MM.1S (cell line): ENCODE results near the gene ANKRD60.

Experiments
- DNase-seq: peaks from one replicate; pipeline ENCODE4 v3.0.0-alpha.2; 2015
- H2AFZ ChIP-seq: fragments of 300-600 bp; sonication (generic); 2 replicates; pipeline ENCODE4 v1.6.0; 2016; ENCODE audit warnings: antibody characterized with exemption, low read length
- H3F3A ChIP-seq: fragments of 300-600 bp; sonication (generic); 2 replicates; pipeline ENCODE4 v1.6.1; 2016; ENCODE audit warnings: mild to moderate bottlenecking, antibody characterized with exemption, low read length, moderate library complexity, mixed read lengths; ENCODE audit not compliant: insufficient read depth
- H3K27ac ChIP-seq: fragments of 300-600 bp; sonication (generic); 2 replicates; pipeline ENCODE4 v1.5.1; 2016; ENCODE audit warnings: mild to moderate bottlenecking, low read length
- H3K27me3 ChIP-seq: fragments of 300-600 bp; sonication (generic); replicated peaks from 2 replicates; pipeline ENCODE4 v1.6.0; 2016; ENCODE audit warnings: low read length; ENCODE audit not compliant: insufficient read depth
- H3K36me3 ChIP-seq: fragments of 300-600 bp; sonication (generic); replicated peaks from 2 replicates; pipeline ENCODE4 v1.6.1; 2016; ENCODE audit warnings: mild to moderate bottlenecking, low read length, mixed read lengths; ENCODE audit not compliant: insufficient read depth
- H3K4me1 ChIP-seq: fragments of 300-600 bp; sonication (generic); 2 replicates; pipeline ENCODE4 v1.6.1; 2016; ENCODE audit warnings: low read length, mixed read lengths
- H3K4me2 ChIP-seq: fragments of 300-600 bp; sonication (generic); 2 replicates; pipeline ENCODE4 v1.6.0; 2016; ENCODE audit warnings: low read depth, low read length
- H3K4me3 ChIP-seq: fragments of 300-600 bp; sonication (generic); 2 replicates; pipeline ENCODE4 v1.5.1; 2016; ENCODE audit warnings: low read length, mixed read lengths
- H3K79me2 ChIP-seq: fragments of 300-600 bp; sonication (generic); 2 replicates; pipeline ENCODE4 v1.6.1; 2016; ENCODE audit warnings: mixed run types, low read length, mixed read lengths
- H3K9ac ChIP-seq: fragments of 300-600 bp; sonication (generic); 2 replicates; pipeline ENCODE4 v1.6.1; 2016; ENCODE audit warnings: low read length, mixed read lengths
- H3K9me2 ChIP-seq: fragments of 300-600 bp; sonication (generic); replicated peaks from 2 replicates; pipeline ENCODE4 v1.6.1; 2016; ENCODE audit warnings: mild to moderate bottlenecking, low read length, mixed read lengths; ENCODE audit not compliant: insufficient read depth
- H3K9me3 ChIP-seq: fragments of 300-600 bp; sonication (generic); replicated peaks from 2 replicates; pipeline ENCODE4 v1.6.1; 2016; ENCODE audit warnings: mild to moderate bottlenecking, low read length, mixed read lengths; ENCODE audit not compliant: insufficient read depth
- H4K20me1 ChIP-seq: fragments of 300-600 bp; sonication (generic); 2 replicates; pipeline ENCODE4 v1.6.1; 2016; ENCODE audit warnings: mild to moderate bottlenecking, low read length, moderate library complexity, mixed read lengths; ENCODE audit not compliant: insufficient read depth
- CTCF ChIP-seq: fragments of 300-600 bp; sonication (generic); IDR thresholded peaks from 2 replicates; pipeline ENCODE4 v1.5.1; 2016; ENCODE audit warnings: antibody characterized with exemption, low read length, mixed read lengths
- EZH2 ChIP-seq: fragments of 300-600 bp; sonication (generic); optimal IDR thresholded peaks from 2 replicates; pipeline ENCODE3; 2017; ENCODE audit warnings: low read depth, mild to moderate bottlenecking, antibody characterized with exemption, low read length, mixed read lengths
- EZH2phosphoT487 ChIP-seq: fragments of 300-600 bp; sonication (generic); IDR thresholded peaks from 2 replicates; pipeline ENCODE4 v1.6.1; 2018; ENCODE audit warnings: antibody characterized with exemption, low read length

ANKRD60 gene

GRCh38 chr20:58231683-58232082 is 3.2 kb upstream of the ANKRD60 start:
- H4K20me1 ChIP-seq = no peaks in the 10 kb centered on the region
- peaks cover 18% of the 10 kb centered on the region for H3K27me3 ChIP-seq
- H3K9me2 ChIP-seq = no peaks in the 10 kb centered on the region
- no peak overlapping the region for H3K9ac ChIP-seq
- H3K4me2 ChIP-seq = no peak overlapping the region
- H3K4me1 ChIP-seq = no peaks in the 10 kb centered on the region
- no peaks in the 10 kb centered on the region for H3F3A ChIP-seq
- H3K79me2 ChIP-seq = no peaks in the 10 kb centered on the region
- no peak for DNase-seq
- no peaks in the 10 kb centered on the region for H3K9me3 ChIP-seq
- TF ChIP-seq EZH2 (no peak), EZH2phosphoT487 (no peak), CTCF (no peak)
- H3K4me3 ChIP-seq = no peak overlapping the region
- H3K27ac ChIP-seq = no peak overlapping the region
- no peak overlapping the region for H2AFZ ChIP-seq
- H3K36me3 ChIP-seq = no peaks in the 10 kb centered on the region

DNA sequence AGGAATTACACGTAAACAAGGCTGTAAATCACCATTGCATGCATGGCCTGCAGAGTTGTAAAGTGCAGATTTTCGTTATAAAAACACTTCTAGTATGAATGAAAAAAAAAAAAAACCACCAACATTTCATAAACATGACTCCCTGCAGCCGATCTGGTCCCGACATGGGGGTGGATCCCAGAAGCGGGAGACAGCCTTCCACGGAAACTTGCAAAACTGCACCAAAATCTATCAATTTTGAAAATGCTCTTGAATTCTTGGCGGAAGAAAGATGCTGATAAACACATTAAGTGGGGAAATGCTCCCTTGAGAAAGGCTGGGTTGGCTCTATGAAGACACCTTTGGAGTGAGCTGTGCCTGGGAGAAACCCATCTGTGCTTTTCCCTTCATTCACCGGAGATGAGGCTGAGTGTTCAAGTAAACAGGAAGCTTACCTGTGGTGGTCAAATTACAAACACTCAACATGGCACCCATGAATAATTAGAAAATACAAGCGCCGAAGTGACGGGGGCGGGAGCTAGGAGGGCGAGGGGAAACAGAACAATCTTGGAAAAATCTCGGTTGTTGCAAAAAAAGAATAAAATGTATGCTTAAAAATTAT is 845 bp upstream of the ANKRD60 start:
- Histone ChIP-seq H2AFZ (no peak overlapping the region), H3K27ac (no peak overlapping the region), H3F3A (no peaks in the 10 kb centered on the region), H3K9me3 (no peaks in the 10 kb centered on the region), H3K4me3 (no peak overlapping the region), H4K20me1 (no peaks in the 10 kb centered on the region), H3K4me2 (no peak overlapping the region), H3K27me3 (peaks cover 34% of the 10 kb centered on the region), H3K36me3 (no peaks in the 10 kb centered on the region), H3K79me2 (no peaks in the 10 kb centered on the region), H3K9me2 (no peaks in the 10 kb centered on the region), H3K4me1 (no peaks in the 10 kb centered on the region), H3K9ac (no peak overlapping the region)
- no peak for DNase-seq
- TF ChIP-seq EZH2 = no peak
- no peak for TF ChIP-seq CTCF
- TF ChIP-seq EZH2phosphoT487 = no peak

- Histone ChIP-seq H4K20me1 (no peaks in the 10 kb centered on the region), H3K27ac (no peak overlapping the region), H3K9me3 (no peaks in the 10 kb centered on the region), H3K4me1 (no peaks in the 10 kb centered on the region), H3K9me2 (no peaks in the 10 kb centered on the region), H3K79me2 (no peaks in the 10 kb centered on the region), H3K36me3 (no peaks in the 10 kb centered on the region), H2AFZ (no peak overlapping the region), H3F3A (no peaks in the 10 kb centered on the region), H3K9ac (no peak overlapping the region), H3K4me3 (no peak overlapping the region), H3K4me2 (no peak overlapping the region), H3K27me3 (peaks cover 46% of the 10 kb centered on the region)
- TF ChIP-seq CTCF = no peak
- DNase-seq = no peak
These were observed 360 bp downstream of the ANKRD60 start for GRCh38 chr20:58228103-58228483.
